Measurements from ENCODE around the gene HLA-DPA1. TPM values are rescaled to one million over a fixed set of nuclear protein-coding genes. Genes with fewer than 3 reads are reported as not detected.
"Not testable (repeated sequence)": the region's sequence is repeated elsewhere in the genome, so short reads cannot be mapped to it uniquely, and the experiment has no call there.

Gene HLA-DPA1
- total RNA-seq, 1 experiment from 2014 or later, result 46.4 TPM

DNA sequence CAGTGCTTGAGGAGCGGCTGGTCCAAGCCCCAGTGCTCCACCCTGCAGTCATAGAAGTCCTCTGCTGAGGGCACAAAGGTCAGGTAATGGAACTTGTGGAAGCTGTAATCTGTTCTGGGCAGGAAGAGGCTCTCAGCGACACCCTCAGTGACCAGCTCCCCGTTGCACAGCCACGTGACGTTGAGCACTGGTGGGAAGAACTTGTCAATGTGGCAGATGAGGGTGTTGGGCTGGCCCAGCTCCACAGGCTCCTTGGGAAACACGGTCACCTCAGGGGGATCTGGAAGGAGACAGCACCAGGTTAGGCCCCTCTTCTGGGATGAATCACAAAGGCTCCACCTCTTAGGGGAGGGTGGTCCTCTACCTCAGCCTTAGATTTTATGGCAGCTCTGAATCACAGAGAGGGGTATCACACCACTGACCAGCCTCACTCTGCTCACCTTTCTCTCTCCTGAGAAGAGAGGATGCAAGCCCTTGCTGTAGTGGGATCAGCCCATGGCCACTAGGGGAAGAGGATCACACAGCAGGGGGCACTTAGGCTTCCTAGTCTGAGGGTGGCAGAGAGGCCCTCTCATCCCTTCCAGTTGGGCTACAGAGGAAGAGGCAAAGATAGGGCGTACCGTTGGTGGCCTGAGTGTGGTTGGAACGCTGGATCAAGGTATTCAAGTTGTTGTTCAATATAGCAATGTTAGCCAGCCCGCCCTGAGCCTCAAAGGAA lies 4.3 kb downstream of the HLA-DPA1 start:
- H3K9me3 Mint-ChIP-seq (ENCODE audit: low read depth, unreplicated experiment), result no peaks in the 10 kb centered on the region
- H3K4me1 Mint-ChIP-seq (ENCODE audit: low read depth, unreplicated experiment), result peaks cover 11% of the 10 kb centered on the region
- CTCF ChIA-PET, result no interaction called here
- intact Hi-C loops (cut with micrococcal nuclease; ENCODE audit: unreplicated experiment), result no loop called here
- H3K4me3 Mint-ChIP-seq (ENCODE audit: low read depth, unreplicated experiment), result no peak overlapping the region
- peaks cover 81% of the 10 kb centered on the region for H3K27me3 Mint-ChIP-seq (ENCODE audit: unreplicated experiment)
- TF ChIP-seq, protein P1, sequence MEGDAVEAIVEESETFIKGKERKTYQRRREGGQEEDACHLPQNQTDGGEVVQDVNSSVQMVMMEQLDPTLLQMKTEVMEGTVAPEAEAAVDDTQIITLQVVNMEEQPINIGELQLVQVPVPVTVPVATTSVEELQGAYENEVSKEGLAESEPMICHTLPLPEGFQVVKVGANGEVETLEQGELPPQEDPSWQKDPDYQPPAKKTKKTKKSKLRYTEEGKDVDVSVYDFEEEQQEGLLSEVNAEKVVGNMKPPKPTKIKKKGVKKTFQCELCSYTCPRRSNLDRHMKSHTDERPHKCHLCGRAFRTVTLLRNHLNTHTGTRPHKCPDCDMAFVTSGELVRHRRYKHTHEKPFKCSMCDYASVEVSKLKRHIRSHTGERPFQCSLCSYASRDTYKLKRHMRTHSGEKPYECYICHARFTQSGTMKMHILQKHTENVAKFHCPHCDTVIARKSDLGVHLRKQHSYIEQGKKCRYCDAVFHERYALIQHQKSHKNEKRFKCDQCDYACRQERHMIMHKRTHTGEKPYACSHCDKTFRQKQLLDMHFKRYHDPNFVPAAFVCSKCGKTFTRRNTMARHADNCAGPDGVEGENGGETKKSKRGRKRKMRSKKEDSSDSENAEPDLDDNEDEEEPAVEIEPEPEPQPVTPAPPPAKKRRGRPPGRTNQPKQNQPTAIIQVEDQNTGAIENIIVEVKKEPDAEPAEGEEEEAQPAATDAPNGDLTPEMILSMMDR (IDR thresholded peaks at IDR 0.05; ENCODE audit: unreplicated experiment), result no peak
- H3K36me3 Mint-ChIP-seq (ENCODE audit: insufficient read depth, unreplicated experiment), result no peaks in the 10 kb centered on the region
- H3K27ac Mint-ChIP-seq (ENCODE audit: unreplicated experiment), result no peak overlapping the region
- BruUV-seq (replicated peaks), result no TSS peak
- no peak for DNase-seq

DNA sequence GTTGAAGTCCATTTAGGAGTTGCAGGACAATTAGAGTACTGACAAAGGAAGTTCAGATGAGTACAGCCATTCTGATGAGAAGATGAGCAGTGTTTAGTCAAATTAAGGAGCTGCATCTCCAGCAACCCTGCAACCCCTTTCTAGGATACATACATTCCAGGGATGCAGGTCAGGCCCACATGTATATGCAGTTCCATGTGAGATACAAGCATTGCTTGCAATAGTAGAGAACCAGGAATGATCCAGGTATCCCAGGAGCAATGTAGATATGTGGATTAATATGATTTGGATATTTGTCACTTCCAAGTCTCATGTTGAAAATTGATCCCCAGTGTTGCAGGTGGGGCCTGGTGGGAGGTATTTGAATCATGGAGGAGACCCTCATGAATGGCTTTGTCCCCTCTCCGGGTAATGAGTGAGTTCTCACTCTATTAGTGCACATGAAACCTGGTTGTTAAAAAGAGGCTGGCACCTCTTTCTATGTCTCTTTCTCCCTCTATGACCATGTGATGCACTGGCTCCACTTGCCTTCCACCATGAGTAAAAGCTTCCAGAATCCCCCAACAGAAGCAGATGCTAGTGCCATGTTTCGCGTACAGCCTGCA lies 6.4 kb downstream of the HLA-DPA1 start:
- Mint-ChIP-seq H3K4me1 (ENCODE audit: low read depth, unreplicated experiment) (peaks cover 11% of the 10 kb centered on the region), H3K36me3 (ENCODE audit: insufficient read depth, unreplicated experiment) (no peaks in the 10 kb centered on the region), H3K4me3 (ENCODE audit: low read depth, unreplicated experiment) (no peak overlapping the region), H3K9me3 (ENCODE audit: low read depth, unreplicated experiment) (no peaks in the 10 kb centered on the region), H3K27ac (ENCODE audit: unreplicated experiment) (no peak overlapping the region), H3K27me3 (ENCODE audit: unreplicated experiment) (peaks cover 71% of the 10 kb centered on the region)
- TF ChIP-seq, protein P1 (IDR thresholded peaks at IDR 0.05; ENCODE audit: unreplicated experiment), result no peak
- no TSS peak for BruUV-seq (replicated peaks)
- intact Hi-C loops (cut with micrococcal nuclease; ENCODE audit: unreplicated experiment), result no loop called here
- DNase-seq, result no peak
- CTCF ChIA-PET, result no interaction called here

DNA sequence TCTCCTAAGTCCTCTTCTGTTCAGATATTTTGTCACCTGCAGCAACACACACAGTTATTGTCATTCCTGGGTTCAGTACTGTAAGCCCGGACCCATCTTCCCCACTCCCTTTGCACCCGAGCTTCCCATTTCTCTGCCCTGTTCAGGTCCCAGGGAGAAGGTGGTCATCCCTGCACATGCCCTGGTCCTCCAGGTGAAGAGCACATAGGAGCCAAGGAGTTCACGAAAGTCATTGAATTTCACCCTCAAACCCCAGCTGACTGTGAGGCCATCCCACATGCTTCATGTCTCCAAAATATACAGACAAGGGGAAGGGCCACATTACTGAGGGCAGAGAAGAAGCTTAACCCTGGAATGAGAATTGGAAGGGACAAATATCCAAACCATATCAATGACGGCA lies 8.1 kb downstream of the HLA-DPA1 start:
- CTCF ChIA-PET, result interaction anchor here (1.0 kb wide), 1 partner anchor 8 kb away, joined by 3 read pairs; the partner anchor contains the start of gene HLA-DPA1
- no TSS peak for BruUV-seq (replicated peaks)

DNA sequence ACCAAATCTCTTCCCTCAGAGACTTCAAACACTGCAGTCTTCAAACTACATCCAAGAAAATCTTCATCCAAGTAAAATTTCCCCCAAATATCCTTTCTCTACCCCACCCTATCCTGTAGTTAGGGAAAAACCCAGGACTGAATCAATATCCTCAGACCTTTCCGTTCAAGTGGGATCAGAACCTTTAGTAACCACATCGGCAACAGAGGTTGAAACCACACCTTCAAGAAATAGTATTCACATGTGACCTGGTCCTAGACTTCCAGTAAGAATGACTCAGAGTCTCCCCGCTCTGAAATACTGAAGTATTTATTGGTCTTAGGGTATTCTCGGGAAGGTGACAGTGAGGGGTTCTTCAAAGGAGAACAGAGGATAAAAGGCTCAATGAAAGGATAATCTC lies 8.7 kb downstream of the HLA-DPA1 start:
- Mint-ChIP-seq H3K9me3 (ENCODE audit: low read depth, unreplicated experiment) (no peaks in the 10 kb centered on the region), H3K4me1 (ENCODE audit: low read depth, unreplicated experiment) (peaks cover 11% of the 10 kb centered on the region), H3K27me3 (ENCODE audit: unreplicated experiment) (peaks cover 62% of the 10 kb centered on the region), H3K36me3 (ENCODE audit: insufficient read depth, unreplicated experiment) (no peaks in the 10 kb centered on the region), H3K4me3 (ENCODE audit: low read depth, unreplicated experiment) (no peak overlapping the region), H3K27ac (ENCODE audit: unreplicated experiment) (no peak overlapping the region)
- BruUV-seq (replicated peaks), result no TSS peak
- intact Hi-C loops (cut with micrococcal nuclease; ENCODE audit: unreplicated experiment), result no loop called here
- no peak for DNase-seq
- CTCF ChIA-PET, result interaction anchor here (1.0 kb wide), 1 partner anchor 8 kb away, joined by 3 read pairs; the partner anchor contains the start of gene HLA-DPA1
- TF ChIP-seq, protein P1 (IDR thresholded peaks at IDR 0.05; ENCODE audit: unreplicated experiment), result no peak

More for the DNA sequence above, 8.1 kb downstream of the HLA-DPA1 start:
- TF ChIP-seq, protein P1 (IDR thresholded peaks at IDR 0.05; ENCODE audit: unreplicated experiment), result no peak
- intact Hi-C loops (cut with micrococcal nuclease; ENCODE audit: unreplicated experiment), result no loop called here
- Mint-ChIP-seq H3K36me3 (ENCODE audit: insufficient read depth, unreplicated experiment) (no peaks in the 10 kb centered on the region), H3K4me3 (ENCODE audit: low read depth, unreplicated experiment) (no peak overlapping the region), H3K27ac (ENCODE audit: unreplicated experiment) (no peak overlapping the region), H3K27me3 (ENCODE audit: unreplicated experiment) (peaks cover 62% of the 10 kb centered on the region), H3K4me1 (ENCODE audit: low read depth, unreplicated experiment) (peaks cover 11% of the 10 kb centered on the region), H3K9me3 (ENCODE audit: low read depth, unreplicated experiment) (no peaks in the 10 kb centered on the region)
- no peak for DNase-seq

DNA sequence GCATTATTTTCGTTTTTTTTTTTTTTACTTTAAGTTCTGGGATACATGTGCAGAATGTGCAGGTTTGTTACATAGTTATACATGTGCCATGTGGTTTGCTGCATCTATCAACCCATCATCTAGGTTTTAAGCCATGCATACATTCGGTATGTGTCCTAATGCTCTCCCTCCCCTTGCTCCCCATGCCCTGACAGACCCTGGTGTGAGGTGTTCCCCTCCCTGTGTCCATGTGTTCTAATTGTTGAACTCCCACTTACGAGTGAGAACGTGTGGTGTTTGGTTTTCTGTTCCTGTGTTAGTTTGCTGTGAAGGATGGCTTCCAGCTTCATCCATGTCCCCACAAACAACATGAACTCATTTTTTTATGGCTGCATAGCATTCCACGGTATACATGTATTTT lies 10.0 kb downstream of the HLA-DPA1 start:
- H3K36me3 Mint-ChIP-seq (ENCODE audit: insufficient read depth, unreplicated experiment); CTCF ChIA-PET; H3K27ac Mint-ChIP-seq (ENCODE audit: unreplicated experiment): not testable (repeated sequence)

More for the DNA sequence above, 10.0 kb downstream of the HLA-DPA1 start:
- H3K9me3 Mint-ChIP-seq (ENCODE audit: low read depth, unreplicated experiment); H3K4me3 Mint-ChIP-seq (ENCODE audit: low read depth, unreplicated experiment); BruUV-seq (replicated peaks); DNase-seq; intact Hi-C loops (cut with micrococcal nuclease; ENCODE audit: unreplicated experiment): not testable (repeated sequence)
- Mint-ChIP-seq H3K27me3 (ENCODE audit: unreplicated experiment) (peaks cover 58% of the 10 kb centered on the region), H3K4me1 (ENCODE audit: low read depth, unreplicated experiment) (peaks cover 11% of the 10 kb centered on the region)

All from Calu3 (cell line).